H9 (cell line): Measurements from ENCODE around the gene PRKCZ. TPM values are rescaled to one million over a fixed set of nuclear protein-coding genes. Genes with fewer than 3 reads are reported as not detected.

Experiments
- DNase-seq: peaks from one replicate; pipeline ENCODE4 v3.0.0-alpha.2; 2017
- H2AFZ ChIP-seq: one replicate; pipeline ENCODE4 v1.6.1; 2013; ENCODE audit warnings: mild to moderate bottlenecking, low read length, control low read depth, moderate library complexity
- H2AK5ac ChIP-seq: 2 replicates; pipeline ENCODE4 v1.6.1; 2013; ENCODE audit warnings: low read length, control low read depth, mixed read lengths; ENCODE audit not compliant: insufficient read length
- H2BK120ac ChIP-seq: one replicate; pipeline ENCODE4 v1.6.1; 2013; ENCODE audit warnings: low read depth, mild to moderate bottlenecking, low read length, control low read depth, inconsistent platforms; ENCODE audit not compliant: poor library complexity, severe bottlenecking
- H2BK12ac ChIP-seq: 2 replicates; pipeline ENCODE4 v1.6.1; 2013; ENCODE audit warnings: low read length, control low read depth, mixed read lengths, low read depth; ENCODE audit not compliant: insufficient read length
- H2BK15ac ChIP-seq: 2 replicates; pipeline ENCODE4 v1.6.1; 2013; ENCODE audit warnings: low read depth, low read length, control low read depth
- H2BK20ac ChIP-seq: one replicate; pipeline ENCODE4 v1.6.1; 2013; ENCODE audit warnings: low read depth, mild to moderate bottlenecking, low read length, control low read depth, inconsistent platforms; ENCODE audit not compliant: poor library complexity, severe bottlenecking
- H2BK5ac ChIP-seq: 2 replicates; pipeline ENCODE4 v1.6.1; 2013; ENCODE audit warnings: low read length, control low read depth, mixed read lengths; ENCODE audit not compliant: insufficient read length
- H3K14ac ChIP-seq: 2 replicates; pipeline ENCODE4 v1.6.1; 2013; ENCODE audit warnings: low read length, control low read depth; ENCODE audit not compliant: insufficient read depth
- H3K18ac ChIP-seq: 2 replicates; pipeline ENCODE4 v1.6.1; 2013; ENCODE audit warnings: low read depth, mild to moderate bottlenecking, mixed read lengths, low read length, control low read depth; ENCODE audit not compliant: insufficient read length
- H3K23ac ChIP-seq: 2 replicates; pipeline ENCODE4 v1.6.1; 2013; ENCODE audit warnings: low read length, control low read depth, mixed read lengths, low read depth; ENCODE audit not compliant: insufficient read length
- H3K23me2 ChIP-seq: 2 replicates; pipeline ENCODE4 v1.6.1; 2013; ENCODE audit warnings: low read depth, mild to moderate bottlenecking, mixed read lengths, low read length, control low read depth; ENCODE audit not compliant: insufficient read length, poor library complexity, severe bottlenecking
- H3K27ac ChIP-seq: 2 replicates; pipeline ENCODE4 v1.5.1; 2013; ENCODE audit warnings: low read length, control low read depth, mixed read lengths, low read depth; ENCODE audit not compliant: insufficient read length
- H3K27me3 ChIP-seq: 2 replicates; pipeline ENCODE4 v1.6.1; 2013; ENCODE audit warnings: low read length, control low read depth, inconsistent platforms; ENCODE audit not compliant: insufficient read depth
- H3K4ac ChIP-seq: 2 replicates; pipeline ENCODE4 v1.6.1; 2013; ENCODE audit warnings: low read depth, mild to moderate bottlenecking, control low read depth, inconsistent platforms, low read length, moderate library complexity
- H3K4me1 ChIP-seq: 2 replicates; pipeline ENCODE4 v1.6.1; 2013; ENCODE audit warnings: low read length, control low read depth, inconsistent platforms; ENCODE audit not compliant: insufficient read depth
- H3K4me2 ChIP-seq: 2 replicates; pipeline ENCODE4 v1.6.1; 2013; ENCODE audit warnings: low read length, control low read depth, mixed read lengths; ENCODE audit not compliant: insufficient read length, insufficient read depth
- H3K56ac ChIP-seq: 2 replicates; pipeline ENCODE4 v1.6.1; 2013; ENCODE audit warnings: low read depth, mild to moderate bottlenecking, mixed read lengths, low read length, control low read depth; ENCODE audit not compliant: insufficient read length
- H3K79me1 ChIP-seq: 2 replicates; pipeline ENCODE4 v1.6.1; 2013; ENCODE audit warnings: low read depth, mild to moderate bottlenecking, moderate library complexity, low read length, control low read depth, inconsistent platforms; ENCODE audit not compliant: insufficient read depth, poor library complexity, severe bottlenecking
- H3K79me2 ChIP-seq: 2 replicates; pipeline ENCODE4 v1.6.1; 2013; ENCODE audit warnings: low read length, control low read depth, inconsistent platforms; ENCODE audit not compliant: insufficient read depth
- H3K9ac ChIP-seq: 2 replicates; pipeline ENCODE4 v1.6.1; 2013; ENCODE audit warnings: low read length, control low read depth, mixed read lengths; ENCODE audit not compliant: insufficient read length; ENCODE audit errors: extremely low read depth
- H3K9me3 ChIP-seq: one replicate; pipeline ENCODE4 v1.6.1; 2013; ENCODE audit warnings: low read depth, low read length, inconsistent platforms; ENCODE audit not compliant: control insufficient read depth
- H3T11ph ChIP-seq: one replicate; pipeline ENCODE4 v1.6.1; 2013; ENCODE audit warnings: mild to moderate bottlenecking, low read length, control low read depth, inconsistent platforms
- H4K20me1 ChIP-seq: one replicate; pipeline ENCODE4 v1.6.1; 2013; ENCODE audit not compliant: control insufficient read depth, insufficient read length, insufficient read depth
- H4K5ac ChIP-seq: 2 replicates; pipeline ENCODE4 v1.6.1; 2013; ENCODE audit warnings: low read depth, mild to moderate bottlenecking, mixed read lengths, low read length, control low read depth; ENCODE audit not compliant: insufficient read length
- H4K8ac ChIP-seq: replicated peaks from 2 replicates; pipeline ENCODE4 v1.6.1; 2013; ENCODE audit warnings: low read length, control low read depth, mixed read lengths, low read depth; ENCODE audit not compliant: insufficient read length
- H4K91ac ChIP-seq: 2 replicates; pipeline ENCODE4 v1.6.1; 2013; ENCODE audit warnings: low read depth, mild to moderate bottlenecking, moderate library complexity, mixed read lengths, low read length, control low read depth; ENCODE audit not compliant: insufficient read length
- H3K27ac Mint-ChIP-seq, 3 experiments: 2 replicates in 2 of 3; 3 replicates in 1 of 3; pipeline ENCODE4 v1.8.0; 2020 to 2021; ENCODE audit warnings: mixed read lengths in 3 of 3, mild to moderate bottlenecking in 1 of 3, moderate library complexity in 1 of 3
- H3K27me3 Mint-ChIP-seq: 2 replicates; pipeline ENCODE4 v1.8.0; 2021; ENCODE audit warnings: low read depth, mild to moderate bottlenecking, moderate library complexity, mixed read lengths
- H3K36me3 Mint-ChIP-seq, 3 experiments: 2 replicates in 2 of 3; 3 replicates in 1 of 3; pipeline ENCODE4 v1.8.0; 2020 to 2021; ENCODE audit warnings: low read depth in 3 of 3, mixed read lengths in 3 of 3; ENCODE audit not compliant: insufficient read depth in 1 of 3
- H3K4me1 Mint-ChIP-seq, 2 experiments: 2 replicates each; pipeline ENCODE4 v1.8.0; 2020; ENCODE audit warnings: mixed read lengths in 2 of 2
- H3K4me3 Mint-ChIP-seq, 2 experiments: 2 replicates in 1 of 2; 3 replicates in 1 of 2; pipeline ENCODE4 v1.8.0; 2020 to 2021; ENCODE audit warnings: mild to moderate bottlenecking in 2 of 2, mixed read lengths in 2 of 2, moderate library complexity in 1 of 2
- H3K9me3 Mint-ChIP-seq, 2 experiments: 2 replicates in 1 of 2; 3 replicates in 1 of 2; pipeline ENCODE4 v1.8.0; 2020; ENCODE audit warnings: mild to moderate bottlenecking in 2 of 2, mixed read lengths in 2 of 2, moderate library complexity in 1 of 2
- CTCF ChIP-seq: fragments of 200-600 bp; sonication (generic); conservative IDR thresholded peaks from 3 replicates; pipeline ENCODE4 v1.8.0; 2021; ENCODE audit warnings: antibody characterized with exemption, mild to moderate bottlenecking
- WGBS: extraction: QIAGEN DNeasy Blood & Tissue Kit; methylation state at CpG from one replicate; pipeline ENCODE4 v1.1.7; 2013; ENCODE audit warnings: missing lambda C conversion rate, low lambda C conversion rate, mixed read lengths; ENCODE audit not compliant: insufficient read length; ENCODE audit errors: extremely low coverage; 5-methylcytosine and 5-hydroxymethylcytosine counted together
- total RNA-seq: library from RNA; stranded (reverse); gene quantifications from 2 replicates; pipeline ENCODE4 v1.2.1, GENCODE V29; 2021

The PRKCZ gene
- total RNA-seq, 1 experiment from 2014 or later = 48.4 TPM

- Histone ChIP-seq H2AFZ (no peak overlapping the region), H2BK12ac (no peak overlapping the region)
- no peak for TF ChIP-seq CTCF
These were observed 34.1 kb downstream of the PRKCZ start for GRCh38 chr1:2084306-2084705.

More at GRCh38 chr1:2084306-2084705, 34.1 kb downstream of the PRKCZ start:
- Histone ChIP-seq H3K18ac (no peak overlapping the region), H3K4me2 (no peak overlapping the region), H2BK120ac (no peak overlapping the region), H3K4me1 (no peaks in the 10 kb centered on the region), H3K79me2 (peaks cover 2% of the 10 kb centered on the region; the same call in 1 of the 2 replicates), H3K23me2 (no peaks in the 10 kb centered on the region), H2AK5ac (no peak overlapping the region), H3K27me3 (no peaks in the 10 kb centered on the region), H4K91ac (no peak overlapping the region), H4K8ac (no peak overlapping the region), H2BK15ac (no peak overlapping the region), H2BK5ac (no peak overlapping the region), H3K4ac (no peak overlapping the region), H3K79me1 (no peaks in the 10 kb centered on the region), H3K9ac (no peak overlapping the region), H3K27ac (no peak overlapping the region), H3T11ph (no peak overlapping the region), H3K14ac (no peak overlapping the region; the same call in 1 of the 2 replicates), H3K9me3 (no peaks in the 10 kb centered on the region), H4K5ac (no peak overlapping the region), H2BK20ac (no peak overlapping the region), H3K23ac (no peak overlapping the region), H3K56ac (no peak overlapping the region), H4K20me1 (no peaks in the 10 kb centered on the region)
- peaks cover 0 to 10% (median 5%) of the 10 kb centered on the region in 3 experiments; a peak in 4 of 7 replicates for H3K36me3 Mint-ChIP-seq
- H3K27me3 Mint-ChIP-seq = no peaks in the 10 kb centered on the region
- peaks cover 0 to 1% of the 10 kb centered on the region in 2 experiments; a peak in 1 of 5 replicates for H3K9me3 Mint-ChIP-seq
- no peak for DNase-seq
- no peak overlapping the region for H3K4me3 Mint-ChIP-seq
- WGBS = no CpG with 5 or more reads among the region's 20 CpGs
- peaks cover 5 to 18% of the 10 kb centered on the region in 2 experiments for H3K4me1 Mint-ChIP-seq
- H3K27ac Mint-ChIP-seq = peak overlapping the region in 1 of 3 experiments; percentile 31; a peak in 1 of 7 replicates
